ENCODE measurements around the gene TRMT10B. TPM values are rescaled to one million over a fixed set of nuclear protein-coding genes. Genes with fewer than 3 reads are reported as not detected.

Gene TRMT10B
- total and polyA plus RNA-seq, 2 of the 13 experiments (the other 11 are each of a cell fraction or from before 2014, with no cell fraction given), result 3.1 to 3.9 TPM

GRCh38 chr9:37753489-37754190, at the start of gene TRMT10B (continued):
- TF ChIP-seq KLF6 (CRISPR knock-in tag; IDR thresholded peaks at IDR 0.05) (no peak), ZNF883 (CRISPR knock-in tag; IDR thresholded peaks at IDR 0.05; ENCODE audit: not compliant biosample characterization) (no peak), SOX6 (IDR thresholded peaks at IDR 0.05) (no peak), SOX6 (CRISPR knock-in tag; IDR thresholded peaks at IDR 0.05) (no peak; the same call in 1 of the 2 replicates), SKIL (CRISPR knock-in tag; IDR thresholded peaks at IDR 0.05; ENCODE audit: borderline replicate concordance) (no peak), XRCC5 (optimal IDR thresholded peaks at IDR 0.05; ENCODE audit: low read length) (no peak), PRPF4 (IDR thresholded peaks at IDR 0.05; ENCODE audit: low read depth, low read length, poor library complexity, severe bottlenecking) (no peak), SP5 (CRISPR knock-in tag; IDR thresholded peaks at IDR 0.05; ENCODE audit: borderline replicate concordance, low read depth) (no peak), HCFC1 (IDR thresholded peaks at IDR 0.05; ENCODE audit: low read depth, low read length) (peak; percentile 76), CERS6 (CRISPR knock-in tag; IDR thresholded peaks at IDR 0.05) (no peak), CHD4 (IDR thresholded peaks at IDR 0.05; ENCODE audit: borderline replicate concordance, low read length) (no peak), PAWR (CRISPR knock-in tag; IDR thresholded peaks at IDR 0.05; ENCODE audit: borderline replicate concordance) (no peak), PHF8 (CRISPR knock-in tag; IDR thresholded peaks at IDR 0.05) (peak; percentile 71), ZBTB42 (CRISPR knock-in tag; IDR thresholded peaks at IDR 0.05) (no peak), MLXIP (CRISPR knock-in tag; IDR thresholded peaks at IDR 0.05; ENCODE audit: borderline replicate concordance) (no peak), ZFP36L1 (CRISPR knock-in tag; IDR thresholded peaks at IDR 0.05) (no peak), ZSCAN30 (CRISPR knock-in tag; IDR thresholded peaks at IDR 0.05) (no peak), FOSL2 (CRISPR knock-in tag; IDR thresholded peaks at IDR 0.05) (0 out of 2 replicates have a peak, but pooled peaks have one; percentile 8), MXD4 (CRISPR knock-in tag; IDR thresholded peaks at IDR 0.05) (no peak), TP53 (CRISPR knock-in tag; conservative IDR thresholded peaks at IDR 0.05) (no peak), GATAD2A (CRISPR knock-in tag; IDR thresholded peaks at IDR 0.05) (no peak), ZNF629 (CRISPR knock-in tag; conservative IDR thresholded peaks at IDR 0.05) (no peak), PATZ1 (CRISPR knock-in tag; IDR thresholded peaks at IDR 0.05) (peak; percentile 69), STAT5B (CRISPR knock-in tag; IDR thresholded peaks at IDR 0.05) (no peak), ZNF557 (CRISPR knock-in tag; IDR thresholded peaks at IDR 0.05) (no peak)
